IMR-90 (cell line): ENCODE results near the gene LDAH. TPM values are rescaled to one million over a fixed set of nuclear protein-coding genes. Genes with fewer than 3 reads are reported as not detected.

Source experiments
- ATAC-seq: fragments of 200-7000 bp; cut with Tn5 transposase; 2 replicates; pipeline ENCODE4 v1.9.1; 2020; ENCODE audit warnings: low read depth, mild to moderate bottlenecking, moderate library complexity
- BruUV-seq: library from RNA; stranded (reverse); fragments of 400-500 nt; replicated peaks from 2 replicates; lab custom pipeline; 2021; lab: Mats Ljungman, UMichigan
- CTCF ChIA-PET: fragments of 300-600 bp; formaldehyde crosslinking; extraction: SDS; loops from one replicate; lab custom pipeline; 2021; ENCODE audit warnings: antibody characterized with exemption; lab: Yijun Ruan, JAX
- POLR2A ChIA-PET: fragments of 300-600 bp; sonication (Branson Sonifier 250); formaldehyde crosslinking; loops from one replicate; lab custom pipeline; 2022; ENCODE audit warnings: antibody characterized with exemption; ENCODE audit not compliant: unreplicated experiment; lab: Charles Lee
- DNase-seq: peaks from one replicate; pipeline ENCODE4 v3.0.0; 2013
- H2AFZ ChIP-seq: replicated peaks from 2 replicates; pipeline ENCODE3; 2013; ENCODE audit warnings: low read length, mild to moderate bottlenecking; ENCODE audit not compliant: poor library complexity
- H2AK5ac ChIP-seq: 2 replicates; pipeline ENCODE4 v1.6.1; 2013; ENCODE audit warnings: low read depth, low read length, inconsistent platforms
- H2AK9ac ChIP-seq: replicated peaks from 2 replicates; pipeline ENCODE3; 2013; ENCODE audit warnings: mild to moderate bottlenecking, low read depth, low read length, moderate library complexity; ENCODE audit not compliant: poor library complexity
- H2BK120ac ChIP-seq: 2 replicates; pipeline ENCODE4 v1.6.1; 2013; ENCODE audit warnings: low read depth, low read length, inconsistent platforms
- H2BK15ac ChIP-seq: 3 replicates; pipeline ENCODE4 v1.6.1; 2013; ENCODE audit warnings: low read depth, low read length, inconsistent platforms
- H2BK20ac ChIP-seq: 2 replicates; pipeline ENCODE4 v1.6.1; 2013; ENCODE audit warnings: low read depth, mild to moderate bottlenecking, inconsistent platforms, low read length, moderate library complexity
- H2BK5ac ChIP-seq: 2 replicates; pipeline ENCODE4 v1.6.1; 2013; ENCODE audit warnings: mild to moderate bottlenecking, low read depth, low read length, inconsistent platforms; ENCODE audit not compliant: poor library complexity, severe bottlenecking
- H3K14ac ChIP-seq: replicated peaks from 2 replicates; pipeline ENCODE4 v1.6.1; 2013; ENCODE audit warnings: low read depth, low read length, inconsistent platforms
- H3K18ac ChIP-seq: 2 replicates; pipeline ENCODE4 v1.6.1; 2013; ENCODE audit warnings: low read depth, low read length, control low read depth
- H3K23ac ChIP-seq: 2 replicates; pipeline ENCODE4 v1.6.1; 2013; ENCODE audit warnings: low read depth, low read length, inconsistent platforms
- H3K27ac ChIP-seq: 2 replicates; pipeline ENCODE4 v1.5.1; 2013; ENCODE audit warnings: mild to moderate bottlenecking, control low read depth, low read length; ENCODE audit not compliant: insufficient read depth
- H3K27me3 ChIP-seq: 2 replicates; pipeline ENCODE4 v1.6.1; 2013; ENCODE audit warnings: low read length; ENCODE audit not compliant: control insufficient read depth, insufficient read depth
- H3K36me3 ChIP-seq: 2 replicates; pipeline ENCODE4 v1.6.1; 2013; ENCODE audit warnings: low read length, mixed read lengths; ENCODE audit not compliant: control insufficient read depth, insufficient read depth
- H3K4ac ChIP-seq: 2 replicates; pipeline ENCODE4 v1.6.1; 2013; ENCODE audit warnings: low read depth, low read length, inconsistent platforms
- H3K4me1 ChIP-seq: 2 replicates; pipeline ENCODE4 v1.6.1; 2013; ENCODE audit warnings: low read length, mixed read lengths; ENCODE audit not compliant: control insufficient read depth, insufficient read depth
- H3K4me2 ChIP-seq: 2 replicates; pipeline ENCODE4 v1.6.1; 2013; ENCODE audit warnings: low read depth, mild to moderate bottlenecking, control low read depth, low read length, moderate library complexity
- H3K4me3 ChIP-seq: 2 replicates; pipeline ENCODE4 v1.5.1; 2013; ENCODE audit warnings: low read depth, mild to moderate bottlenecking, control low read depth, low read length, moderate library complexity; ENCODE audit not compliant: insufficient read depth
- H3K56ac ChIP-seq: 2 replicates; pipeline ENCODE4 v1.6.1; 2013; ENCODE audit warnings: low read length, inconsistent platforms; ENCODE audit not compliant: insufficient read depth; ENCODE audit errors: extremely low read depth
- H3K79me1 ChIP-seq, 2 experiments: 2 replicates each; pipeline ENCODE4 v1.6.1; 2013; ENCODE audit warnings: low read length in 2 of 2, inconsistent platforms in 1 of 2, low read depth in 1 of 2
- H3K9ac ChIP-seq: 2 replicates; pipeline ENCODE4 v1.6.1; 2013; ENCODE audit warnings: low read depth, low read length, control low read depth
- H3K9me1 ChIP-seq: 2 replicates; pipeline ENCODE4 v1.6.1; 2013; ENCODE audit warnings: low read length, inconsistent platforms; ENCODE audit not compliant: insufficient read depth
- H3K9me3 ChIP-seq: 2 replicates; pipeline ENCODE4 v1.6.1; 2013; ENCODE audit warnings: low read length; ENCODE audit not compliant: control insufficient read depth, insufficient read depth
- H4K20me1 ChIP-seq: 2 replicates; pipeline ENCODE4 v1.6.1; 2013; ENCODE audit warnings: low read length, inconsistent platforms; ENCODE audit not compliant: insufficient read depth
- H4K5ac ChIP-seq: 2 replicates; pipeline ENCODE4 v1.6.1; 2013; ENCODE audit warnings: mild to moderate bottlenecking, low read depth, low read length, control low read depth
- H4K8ac ChIP-seq, 2 experiments: 2 replicates each; pipeline ENCODE4 v1.6.1; 2013; ENCODE audit warnings: low read depth in 2 of 2, low read length in 2 of 2, control low read depth in 1 of 2, inconsistent platforms in 1 of 2
- H4K91ac ChIP-seq: 2 replicates; pipeline ENCODE4 v1.6.1; 2013; ENCODE audit warnings: low read depth, low read length, inconsistent platforms; ENCODE audit not compliant: insufficient read depth
- BHLHE40 ChIP-seq: fragments of 150-350 bp; IDR thresholded peaks from 2 replicates; pipeline ENCODE4 v1.6.1; 2016; ENCODE audit warnings: mild to moderate bottlenecking, low read depth, low read length
- ELK1 ChIP-seq: fragments of 150-350 bp; IDR thresholded peaks from 2 replicates; pipeline ENCODE4 v1.6.1; 2016; ENCODE audit warnings: low read depth, mild to moderate bottlenecking, low read length, moderate library complexity, borderline replicate concordance
- MAFK ChIP-seq: IDR thresholded peaks from 2 replicates; pipeline ENCODE4 v1.6.1; 2012; ENCODE audit warnings: low read depth, low read length, improper control_type of control experiment
- MAZ ChIP-seq: IDR thresholded peaks from 2 replicates; pipeline ENCODE4 v1.6.1; 2012; ENCODE audit warnings: low read depth, mild to moderate bottlenecking, low read length, improper control_type of control experiment, moderate library complexity, borderline replicate concordance
- RAD21 ChIP-seq: IDR thresholded peaks from 2 replicates; pipeline ENCODE4 v1.6.1; 2012; ENCODE audit warnings: low read length, improper control_type of control experiment
- WGBS, 2 experiments: methylation state at CpG; one replicate each; pipeline versions ENCODE4 v1.1.5 to v1.1.7; 2013; ENCODE audit warnings: missing lambda C conversion rate in 2 of 2; ENCODE audit not compliant: insufficient read length in 1 of 2; ENCODE audit errors: extremely low coverage in 2 of 2; 5-methylcytosine and 5-hydroxymethylcytosine counted together
- dilution Hi-C: fragments of 300-500 bp; cut with HindIII; formaldehyde crosslinking; loops from one replicate; pipeline ENCODE4 v1.14.3; 2018; ENCODE audit warnings: low sequenced_read_pairs; ENCODE audit not compliant: unreplicated experiment
- in situ Hi-C: fragments of 300-500 bp; cut with MboI; formaldehyde crosslinking; loops from 3 replicates; pipeline ENCODE4 v1.14.3; 2019; ENCODE audit warnings: low sequenced_read_pairs, inconsistent platforms, mixed read lengths
- intact Hi-C: fragments of 100-400 bp; cut with micrococcal nuclease; formaldehyde crosslinking; loops from 2 replicates; pipeline ENCODE4 v1.10.0; 2022
- polyA plus RNA-seq, 3 experiments: library from polyadenylated mRNA; depleted of rRNA; stranded (reverse); fragments of >200 nt; gene quantifications; 2 replicates each; pipeline ENCODE4 v1.2.3, GENCODE V29; 2012; ENCODE audit warnings: low replicate concordance in 1 of 3
- total RNA-seq: library from RNA; depleted of rRNA; stranded (reverse); fragments of >200 nt; gene quantifications from 2 replicates; pipeline ENCODE4 v1.2.3, GENCODE V29; 2012

LDAH gene
- total and polyA plus RNA-seq, 2 of the 4 experiments (the other 2 are of a cell fraction), result 12.1 to 31.7 TPM

GRCh38 chr2:20663196-20664070, 159.5 kb downstream of the LDAH start:
- intact Hi-C loops (loop anchor here (5.0 kb wide), 1 partner anchor 454 kb away; no protein-coding TSS in a partner anchor), in situ Hi-C loops (loop anchor here (5.0 to 25.0 kb wide), 2 partner anchors 299 to 1099 kb away; no protein-coding TSS in a partner anchor), dilution Hi-C loops (no loop called here)
- H3K23ac ChIP-seq, result no peak overlapping the region
- no peak overlapping the region for H2AK5ac ChIP-seq
- peaks cover 77% of the 10 kb centered on the region for H3K27me3 ChIP-seq
- H2BK120ac ChIP-seq, result no peak overlapping the region
- 20% methylated on average over 1 of the region's 7 CpGs; no CpG with 5 or more reads in 1 of the 2 experiments for WGBS, 2 experiments
- ChIA-PET CTCF (interaction anchor here (1.2 kb wide), 1 partner anchor 119 kb away, joined by 3 read pairs; no protein-coding TSS in a partner anchor), POLR2A (no interaction called here)
- H3K27ac ChIP-seq, result no peak overlapping the region
- H3K4me1 ChIP-seq, result peaks cover 5% of the 10 kb centered on the region; the same call in 1 of the 2 replicates
- no peak overlapping the region for H2BK5ac ChIP-seq
- no peak overlapping the region for H3K56ac ChIP-seq
- no peaks in the 10 kb centered on the region for H3K9me3 ChIP-seq
- no peak overlapping the region for H3K4ac ChIP-seq
- TF ChIP-seq ELK1 (no peak), RAD21 (no peak), MAFK (no peak), MAZ (no peak), BHLHE40 (no peak)
- H3K18ac ChIP-seq, result no peak overlapping the region
- H3K9me1 ChIP-seq, result no peaks in the 10 kb centered on the region
- H2AK9ac ChIP-seq, result no peak overlapping the region
- no peak overlapping the region for H3K4me3 ChIP-seq
- H2BK20ac ChIP-seq, result no peak overlapping the region
- H3K9ac ChIP-seq, result no peak overlapping the region
- no peak overlapping the region for H2BK15ac ChIP-seq
- no peak overlapping the region for H4K8ac ChIP-seq
- no peak overlapping the region for H4K91ac ChIP-seq
- no peaks in the 10 kb centered on the region for H3K79me1 ChIP-seq
- no peak overlapping the region for H3K4me2 ChIP-seq
- no peak overlapping the region for H3K14ac ChIP-seq
- no peak overlapping the region for H4K5ac ChIP-seq
- ATAC-seq (no peak), DNase-seq (no peak)
- H3K36me3 ChIP-seq, result no peaks in the 10 kb centered on the region
- peaks cover 16% of the 10 kb centered on the region for H4K20me1 ChIP-seq
- H2AFZ ChIP-seq, result peak overlapping the region; percentile 43
- no TSS peak for BruUV-seq
